ENCODE measurements around the gene SPDEF. TPM values are rescaled to one million over a fixed set of nuclear protein-coding genes. Genes with fewer than 3 reads are reported as not detected.

The SPDEF gene
- total RNA-seq, 1 donor from 2014 or later: not detected

- no peak for DNase-seq
These were observed 11.2 kb downstream of the SPDEF start for GRCh38 chr6:34544776-34545471.

- DNase-seq: no peak
These were observed 12.0 kb downstream of the SPDEF start for GRCh38 chr6:34544052-34544604.

GRCh38 chr6:34543421-34543820 lies 12.7 kb downstream of the SPDEF start:
- DNase-seq: no peak

DNA sequence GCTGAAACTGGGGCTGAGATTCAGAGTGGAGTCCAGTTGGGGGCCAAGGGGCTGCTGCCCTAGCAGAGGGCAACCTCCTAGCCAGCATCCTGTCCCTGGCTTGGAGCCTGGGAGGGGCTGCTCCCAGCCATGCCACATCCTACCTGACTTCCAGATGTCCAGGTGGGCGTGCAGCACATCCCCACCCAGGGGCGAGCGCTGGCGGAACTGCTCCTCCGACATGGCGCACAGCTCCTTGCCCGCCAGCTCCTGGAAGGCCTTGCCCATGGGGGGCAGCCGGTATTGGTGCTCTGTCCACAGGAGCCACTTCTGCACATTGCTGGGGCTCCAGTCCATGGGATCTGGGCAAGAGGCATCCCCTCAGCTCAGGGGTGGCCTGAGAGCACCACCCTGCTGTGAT lies 15.3 kb downstream of the SPDEF start:
- DNase-seq: no peak

- no peak for DNase-seq
These were observed 15.9 kb downstream of the SPDEF start for GRCh38 chr6:34540222-34540621.

GRCh38 chr6:34539181-34539580 lies 16.9 kb downstream of the SPDEF start:
- no peak for DNase-seq

DNA sequence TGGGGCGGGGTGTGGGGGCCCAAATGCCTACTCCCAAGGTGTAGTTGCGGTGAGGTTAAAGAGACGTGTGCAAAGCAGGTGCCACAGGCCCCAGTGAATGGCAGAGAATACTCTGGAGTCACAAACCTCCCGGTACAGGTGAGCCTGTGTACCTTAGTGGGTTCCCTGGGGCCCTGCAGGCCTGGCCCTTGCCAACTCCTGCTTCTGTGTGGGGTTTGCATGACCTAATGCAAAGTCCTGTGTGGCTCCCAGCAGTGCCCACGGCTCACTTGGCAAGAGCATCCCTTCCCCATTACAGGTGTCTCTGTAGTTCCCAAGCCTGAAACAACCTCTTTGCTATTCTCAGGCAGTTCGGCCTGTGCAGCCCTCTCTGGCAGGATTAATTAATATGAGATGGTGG lies 17.5 kb downstream of the SPDEF start:
- no peak for DNase-seq

DNA sequence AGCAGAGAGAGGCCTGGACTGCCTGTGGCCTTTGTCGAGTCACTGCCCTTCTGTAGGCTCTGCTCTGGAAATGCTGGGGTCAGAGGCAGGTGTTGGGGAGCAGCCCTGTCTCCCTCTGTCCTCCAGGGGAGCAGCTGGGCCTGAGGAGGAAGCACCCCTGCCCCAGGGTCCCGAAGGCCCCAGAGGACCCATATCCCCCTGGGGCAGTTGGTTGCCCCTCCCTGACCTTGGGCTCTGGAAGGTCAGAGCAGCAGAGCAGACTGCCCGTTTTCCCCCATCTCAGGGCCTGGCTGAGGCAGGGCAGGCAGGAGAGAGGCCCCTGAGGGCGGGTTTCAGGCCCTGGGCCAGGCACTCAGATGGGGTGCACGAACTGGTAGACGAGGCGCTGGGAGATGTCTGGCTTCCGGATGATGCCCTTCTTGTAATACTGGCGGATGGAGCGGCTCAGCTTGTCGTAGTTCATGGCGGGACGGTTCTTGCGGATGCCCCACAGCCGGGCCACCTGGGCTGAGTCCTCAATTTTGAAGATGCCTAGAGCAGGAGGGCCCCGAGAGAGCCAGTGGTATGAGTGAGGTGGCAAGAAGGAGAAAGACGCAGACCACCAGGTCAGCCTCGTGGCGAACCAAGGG lies 18.1 kb downstream of the SPDEF start:
- DNase-seq: no peak

GRCh38 chr6:34536959-34537848 lies 18.9 kb downstream of the SPDEF start:
- DNase-seq: no peak

GRCh38 chr6:34536251-34536958 lies 19.7 kb downstream of the SPDEF start:
- no peak for DNase-seq

DNA sequence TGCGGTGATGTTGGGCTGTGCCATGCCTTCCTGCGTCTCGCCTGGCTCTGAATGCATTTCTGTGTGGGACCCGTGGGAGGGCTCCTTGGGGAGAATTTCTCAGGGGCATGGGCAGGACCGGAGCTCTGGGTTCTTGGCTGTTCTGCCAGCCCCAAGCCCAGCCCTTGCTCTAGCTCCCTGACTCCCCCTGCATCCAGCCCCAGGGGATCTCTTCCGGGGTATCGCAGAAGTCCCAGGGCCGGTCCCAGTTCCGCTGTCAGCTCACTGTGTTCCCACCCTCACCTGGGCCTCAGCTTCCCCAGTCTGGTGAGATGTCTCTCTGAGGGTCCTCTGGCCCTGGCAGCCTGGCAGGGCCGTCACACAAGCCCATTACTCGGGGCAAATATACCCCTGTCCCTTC lies 20.5 kb downstream of the SPDEF start:
- DNase-seq: no peak

GRCh38 chr6:34535199-34535598 lies 20.9 kb downstream of the SPDEF start:
- DNase-seq: no peak

- DNase-seq: no peak
These were observed 21.5 kb downstream of the SPDEF start for GRCh38 chr6:34534656-34535055.

DNA sequence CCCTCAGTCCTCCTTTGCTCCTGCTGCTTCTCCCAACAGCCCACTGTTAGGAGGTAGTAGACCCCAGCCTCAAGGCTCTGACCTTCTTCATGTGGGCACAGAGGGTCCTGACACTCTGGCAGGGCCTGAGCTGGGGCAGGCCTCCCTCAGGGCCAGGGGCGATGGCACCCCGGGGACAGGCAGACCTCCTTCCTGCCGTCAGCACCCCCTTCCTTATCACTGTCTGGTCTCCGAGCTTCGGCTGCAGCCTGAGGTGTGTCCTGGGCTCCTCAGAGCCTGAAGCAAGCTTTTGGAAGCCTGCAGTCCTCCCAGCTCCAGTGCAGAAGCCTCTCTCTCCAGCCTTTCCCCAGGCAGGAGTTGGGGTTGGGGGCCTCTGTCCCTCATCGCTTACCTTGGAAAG lies 22.0 kb downstream of the SPDEF start:
- DNase-seq: no peak

DNA sequence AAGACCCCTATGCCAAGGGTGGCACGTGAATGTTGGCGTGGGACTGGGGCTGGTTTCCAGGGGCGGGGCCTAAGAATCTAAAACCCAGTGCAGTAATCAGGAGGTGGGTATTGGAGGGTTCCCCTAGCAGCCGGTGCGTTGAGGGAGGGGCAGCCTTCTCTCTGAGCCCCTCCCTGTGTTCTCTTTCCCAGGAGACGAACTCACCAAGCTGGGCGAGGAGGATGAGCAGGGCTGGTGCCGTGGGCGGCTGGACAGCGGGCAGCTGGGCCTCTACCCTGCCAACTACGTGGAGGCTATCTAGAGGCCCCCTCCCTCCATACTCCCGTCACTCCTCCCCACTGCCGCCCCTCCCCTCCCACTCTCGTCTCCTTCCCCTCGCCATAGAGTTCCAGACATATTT lies 23.9 kb downstream of the SPDEF start:
- DNase-seq: no peak

DNA sequence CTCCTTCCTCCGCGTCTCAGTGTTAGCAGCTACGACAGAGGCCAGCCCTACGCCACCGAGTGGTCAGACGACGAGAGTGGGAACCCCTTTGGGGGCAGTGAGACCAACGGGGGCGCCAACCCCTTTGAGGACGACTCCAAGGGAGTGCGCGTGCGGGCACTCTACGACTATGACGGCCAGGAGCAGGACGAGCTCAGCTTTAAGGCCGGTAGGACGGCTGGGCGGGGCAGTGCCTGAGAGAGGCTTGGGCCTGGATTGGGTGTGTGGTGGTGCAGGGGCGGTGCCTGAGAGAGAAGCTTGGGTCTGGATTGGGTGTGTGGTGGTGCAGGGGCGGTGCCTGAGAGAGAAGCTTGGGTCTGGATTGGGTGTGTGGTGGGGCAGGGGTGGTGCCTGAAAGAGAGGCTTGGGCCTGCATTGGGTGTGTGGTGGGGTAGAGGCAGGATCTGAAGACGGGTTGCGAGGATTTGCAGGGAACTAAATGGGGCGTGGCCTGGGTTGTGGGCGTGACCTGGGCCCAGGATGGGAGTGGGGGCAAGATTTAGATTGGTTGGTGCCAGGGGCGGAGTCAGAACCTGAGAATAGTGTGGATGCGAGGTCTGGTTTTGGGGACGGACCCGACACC lies 24.4 kb downstream of the SPDEF start:
- peak; percentile 45 for DNase-seq

DNA sequence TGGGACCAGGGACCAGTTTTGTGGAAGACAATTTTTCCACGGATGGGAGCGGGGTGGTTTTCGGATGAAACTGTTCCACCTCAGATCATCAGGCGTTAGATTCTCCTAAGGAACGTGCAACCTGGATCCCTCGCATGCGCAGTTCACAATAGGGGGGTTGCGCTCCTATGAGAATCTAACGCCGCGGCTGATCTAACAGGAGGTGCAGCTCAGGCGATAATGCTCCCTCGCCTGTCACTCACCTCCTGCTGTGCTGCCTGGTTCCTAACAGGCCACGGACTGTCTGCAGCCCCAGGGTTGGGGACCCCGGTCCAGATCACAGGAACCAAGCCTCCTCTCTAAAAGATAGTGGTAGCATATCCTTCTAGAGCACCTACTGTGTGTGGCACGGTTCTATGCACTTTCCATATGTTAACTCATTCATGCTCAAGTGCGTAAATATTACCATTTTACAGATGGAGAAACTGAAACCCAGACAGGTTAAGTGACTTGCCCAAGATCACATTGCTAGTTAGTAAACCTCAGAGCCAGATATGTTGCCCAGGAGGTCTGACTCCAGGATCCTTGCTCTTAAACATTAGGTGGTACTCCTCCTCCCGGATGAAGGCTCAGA lies 25.3 kb downstream of the SPDEF start:
- no peak for DNase-seq

DNA sequence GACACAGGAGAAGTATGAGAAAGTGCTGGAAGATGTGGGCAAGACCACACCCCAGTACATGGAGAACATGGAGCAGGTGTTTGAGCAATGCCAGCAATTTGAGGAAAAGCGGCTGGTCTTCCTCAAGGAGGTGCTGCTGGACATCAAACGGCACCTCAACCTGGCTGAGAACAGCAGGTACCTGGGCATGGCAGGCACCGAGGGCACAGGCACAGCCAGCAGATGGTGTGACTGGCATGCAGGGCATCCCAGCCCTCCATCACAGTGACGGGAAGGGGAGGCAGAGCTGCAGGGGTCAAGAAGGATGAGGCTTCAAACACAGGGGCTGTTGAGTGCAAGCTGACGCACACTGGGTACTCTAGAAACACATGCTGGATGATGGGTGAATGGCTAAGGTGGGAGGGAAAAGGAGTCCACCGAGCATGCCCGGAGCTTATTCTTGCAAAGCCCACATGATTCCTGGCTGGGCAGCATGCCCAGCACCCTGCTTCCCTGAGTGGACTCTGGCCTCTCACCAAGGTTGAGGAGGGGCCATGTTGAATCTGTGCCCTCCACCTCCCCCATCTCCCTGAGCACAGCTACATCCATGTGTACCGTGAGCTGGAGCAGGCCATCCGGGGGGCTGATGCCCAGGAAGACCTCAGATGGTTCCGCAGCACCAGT lies 26.3 kb downstream of the SPDEF start:
- no peak for DNase-seq

GRCh38 chr6:34528996-34529664 lies 27.0 kb downstream of the SPDEF start:
- no peak for DNase-seq
